Fibroblast of pulmonary artery (primary cell): ENCODE data around the gene ST8SIA6.

Experiments
- DNase-seq: peaks from one replicate; pipeline ENCODE4 v3.0.0-alpha.2; 2010; ENCODE audit warnings: low read depth
- H3K4me3 ChIP-seq: replicated peaks from 2 replicates; pipeline ENCODE4 v1.5.1; 2011; ENCODE audit warnings: low read depth, mild to moderate bottlenecking, control low read depth, low read length, moderate library complexity
- TF ChIP-seq, protein P1 (sequence below): IDR thresholded peaks from 2 replicates; pipeline ENCODE4 v1.5.1; 2011; ENCODE audit warnings: mild to moderate bottlenecking, control low read depth, low read length, inconsistent platforms; ENCODE audit errors: missing control alignments

ST8SIA6 gene

GRCh38 chr10:17418249-17418648 lies 36.1 kb downstream of the ST8SIA6 start:
- DNase-seq: peak; percentile 21
- no peak overlapping the region for H3K4me3 ChIP-seq
- TF ChIP-seq, protein P1, sequence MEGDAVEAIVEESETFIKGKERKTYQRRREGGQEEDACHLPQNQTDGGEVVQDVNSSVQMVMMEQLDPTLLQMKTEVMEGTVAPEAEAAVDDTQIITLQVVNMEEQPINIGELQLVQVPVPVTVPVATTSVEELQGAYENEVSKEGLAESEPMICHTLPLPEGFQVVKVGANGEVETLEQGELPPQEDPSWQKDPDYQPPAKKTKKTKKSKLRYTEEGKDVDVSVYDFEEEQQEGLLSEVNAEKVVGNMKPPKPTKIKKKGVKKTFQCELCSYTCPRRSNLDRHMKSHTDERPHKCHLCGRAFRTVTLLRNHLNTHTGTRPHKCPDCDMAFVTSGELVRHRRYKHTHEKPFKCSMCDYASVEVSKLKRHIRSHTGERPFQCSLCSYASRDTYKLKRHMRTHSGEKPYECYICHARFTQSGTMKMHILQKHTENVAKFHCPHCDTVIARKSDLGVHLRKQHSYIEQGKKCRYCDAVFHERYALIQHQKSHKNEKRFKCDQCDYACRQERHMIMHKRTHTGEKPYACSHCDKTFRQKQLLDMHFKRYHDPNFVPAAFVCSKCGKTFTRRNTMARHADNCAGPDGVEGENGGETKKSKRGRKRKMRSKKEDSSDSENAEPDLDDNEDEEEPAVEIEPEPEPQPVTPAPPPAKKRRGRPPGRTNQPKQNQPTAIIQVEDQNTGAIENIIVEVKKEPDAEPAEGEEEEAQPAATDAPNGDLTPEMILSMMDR: no peak

DNA sequence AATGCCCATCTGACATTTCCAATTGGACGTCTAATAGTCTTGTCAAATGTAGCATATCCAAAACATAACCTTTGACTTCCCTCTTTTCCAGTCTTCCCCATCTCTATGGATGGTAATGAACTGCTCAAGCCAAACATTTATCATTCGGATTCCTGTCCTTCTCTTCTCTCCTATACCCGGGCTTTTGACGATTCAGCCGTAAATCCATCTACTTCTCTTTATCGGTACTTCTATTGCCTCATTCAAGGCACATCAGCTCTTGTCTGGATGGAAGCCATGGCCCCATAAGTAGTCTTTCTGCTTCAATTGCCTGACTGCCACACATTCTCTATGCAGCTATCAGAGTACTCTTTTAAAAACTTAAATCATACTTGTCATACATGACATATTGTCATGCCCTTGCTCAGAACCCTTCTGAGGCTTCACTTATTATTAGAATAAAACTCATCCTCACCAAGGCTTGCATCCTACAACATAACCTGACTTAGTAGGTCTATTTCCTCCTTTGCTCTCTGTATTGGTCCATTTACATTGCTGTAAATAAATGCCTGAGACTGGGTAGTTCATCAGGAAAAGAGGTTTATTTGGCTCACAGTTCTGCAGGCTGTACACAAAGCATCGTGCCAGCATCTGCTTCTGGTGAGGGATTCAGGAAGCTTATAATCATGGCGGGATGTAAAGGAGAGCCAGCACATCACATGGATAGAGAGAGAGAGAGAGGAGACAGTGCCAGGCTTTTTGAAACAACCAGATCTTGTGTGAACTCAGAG lies 37.8 kb downstream of the ST8SIA6 start:
- no peak overlapping the region for H3K4me3 ChIP-seq
- TF ChIP-seq, protein P1: no peak
- no peak for DNase-seq

- TF ChIP-seq, protein P1: no peak
- H3K4me3 ChIP-seq: no peak overlapping the region
- no peak for DNase-seq
Measured at GRCh38 chr10:17415046-17415658, 39.2 kb downstream of the ST8SIA6 start.

DNA sequence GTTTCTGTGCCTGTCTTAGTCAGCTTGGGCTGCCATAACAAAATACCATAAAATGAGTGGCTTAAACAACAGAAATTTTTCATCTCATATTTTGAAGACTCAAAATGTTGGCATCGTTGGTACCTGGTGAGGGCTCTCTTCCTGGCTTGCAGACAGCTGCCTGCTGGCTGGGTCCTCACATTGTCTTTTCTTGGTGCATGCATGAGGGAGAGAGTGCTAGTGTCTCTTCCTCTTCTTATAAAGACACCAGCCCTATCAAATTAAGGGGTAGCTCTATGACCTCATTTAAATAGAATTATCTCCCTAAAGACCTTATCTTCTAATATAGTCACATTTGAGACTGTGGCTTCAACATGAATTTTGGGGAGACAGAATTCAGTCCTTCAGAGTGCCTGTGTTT lies 39.9 kb downstream of the ST8SIA6 start:
- H3K4me3 ChIP-seq: no peak overlapping the region
- DNase-seq: no peak
- TF ChIP-seq, protein P1: no peak

- TF ChIP-seq, protein P1: no peak
- no peak for DNase-seq
- H3K4me3 ChIP-seq: no peak overlapping the region
Measured at GRCh38 chr10:17413876-17414275, 40.5 kb downstream of the ST8SIA6 start.

DNA sequence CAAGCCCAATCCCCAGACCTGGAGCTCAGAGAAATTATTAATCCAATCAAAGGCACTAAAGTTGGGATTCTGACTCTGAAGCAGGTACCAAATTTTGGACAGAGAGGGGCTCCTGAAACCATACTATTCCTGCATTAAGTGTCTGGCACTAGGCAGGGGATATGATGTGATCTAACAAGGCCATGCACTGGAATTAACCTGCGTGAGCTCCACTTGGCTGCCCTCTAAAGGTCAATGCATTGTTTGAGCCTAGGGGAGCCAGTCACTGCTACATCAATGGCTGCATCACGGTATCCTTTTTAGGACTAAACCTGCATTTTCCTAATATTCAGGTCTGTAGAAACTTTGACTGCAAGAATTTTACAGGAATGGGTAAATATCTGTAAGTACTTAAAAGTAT lies 42.1 kb downstream of the ST8SIA6 start:
- TF ChIP-seq, protein P1: no peak
- H3K4me3 ChIP-seq: no peak overlapping the region
- DNase-seq: no peak
